Measurements from ENCODE around the gene SLC35B1. TPM values are rescaled to one million over a fixed set of nuclear protein-coding genes. Genes with fewer than 3 reads are reported as not detected.

SLC35B1 gene
- total and polyA plus RNA-seq, 2 of the 4 experiments (the other 2 are of a cell fraction), result 66.4 to 86.2 TPM

GRCh38 chr17:49741692-49742076 is 33.9 kb upstream of the SLC35B1 start:
- WGBS, 2 experiments (ENCODE audit: extremely low coverage in 2 of 2, insufficient read length in 1 of 2), result no CpG with 5 or more reads among the region's 3 CpGs
- no peaks in the 10 kb centered on the region for H3K36me3 ChIP-seq (ENCODE audit: control insufficient read depth, insufficient read depth, low read length)
- H2AFZ ChIP-seq (replicated peaks; ENCODE audit: low read length, poor library complexity), result no peak overlapping the region
- no peaks in the 10 kb centered on the region for H3K9me1 ChIP-seq (ENCODE audit: insufficient read depth, low read length)
- intact Hi-C loops (cut with micrococcal nuclease), result no loop called here
- no peak overlapping the region for H2BK5ac ChIP-seq (ENCODE audit: low read depth, low read length, poor library complexity, severe bottlenecking)
- H2BK15ac ChIP-seq (ENCODE audit: low read depth, low read length), result no peak overlapping the region
- H3K56ac ChIP-seq (ENCODE audit: extremely low read depth, insufficient read depth, low read length), result no peak overlapping the region
- no peak overlapping the region for H2AK9ac ChIP-seq (replicated peaks; ENCODE audit: low read depth, low read length, poor library complexity)
- no peak overlapping the region for H3K4ac ChIP-seq (ENCODE audit: low read depth, low read length)
- H4K20me1 ChIP-seq (ENCODE audit: insufficient read depth, low read length), result no peaks in the 10 kb centered on the region
- H3K4me1 ChIP-seq (ENCODE audit: control insufficient read depth, insufficient read depth, low read length), result peaks cover 4% of the 10 kb centered on the region
- no peak overlapping the region for H4K91ac ChIP-seq (ENCODE audit: insufficient read depth, low read depth, low read length)
- no peaks in the 10 kb centered on the region for H3K9me3 ChIP-seq (ENCODE audit: control insufficient read depth, insufficient read depth, low read length)
- H4K8ac ChIP-seq (ENCODE audit: low read depth in 2 of 2, low read length in 2 of 2), result no peak overlapping the region
- H2AK5ac ChIP-seq (ENCODE audit: low read depth, low read length), result no peak overlapping the region
- H4K5ac ChIP-seq (ENCODE audit: low read depth, low read length), result no peak overlapping the region
- no peak for ATAC-seq (ENCODE audit: low read depth)
- no peak overlapping the region for H3K14ac ChIP-seq (replicated peaks; ENCODE audit: low read depth, low read length)
- H3K79me1 ChIP-seq (ENCODE audit: low read depth in 1 of 2, low read length in 2 of 2), result no peaks in the 10 kb centered on the region
- ChIA-PET POLR2A (ENCODE audit: unreplicated experiment) (no interaction called here), CTCF (interaction anchor here (0.8 kb wide), 1 partner anchor 174 kb away, joined by 3 read pairs; no protein-coding TSS in a partner anchor)
- no TSS peak for BruUV-seq (replicated peaks)
- no peak overlapping the region for H2BK20ac ChIP-seq (ENCODE audit: low read depth, low read length)
- no peak overlapping the region for H2BK120ac ChIP-seq (ENCODE audit: low read depth, low read length)
- H3K9ac ChIP-seq (ENCODE audit: low read depth, low read length), result no peak overlapping the region
- H3K27me3 ChIP-seq (ENCODE audit: control insufficient read depth, insufficient read depth, low read length), result peaks cover 10% of the 10 kb centered on the region
- no peak overlapping the region for H3K27ac ChIP-seq (ENCODE audit: insufficient read depth, low read length)
- DNase-seq, result no peak
- H3K4me3 ChIP-seq (ENCODE audit: insufficient read depth, low read depth, low read length), result no peak overlapping the region
- TF ChIP-seq SMC3 (IDR thresholded peaks at IDR 0.05; ENCODE audit: low read depth, low read length) (no peak), CEBPB (IDR thresholded peaks at IDR 0.05; ENCODE audit: low read depth, low read length) (no peak), BHLHE40 (IDR thresholded peaks at IDR 0.05; ENCODE audit: low read depth, low read length) (no peak), USF2 (IDR thresholded peaks at IDR 0.05; ENCODE audit: low read depth, low read length) (no peak), POLR2A (IDR thresholded peaks at IDR 0.05; ENCODE audit: low read depth, low read length) (no peak), MXI1 (IDR thresholded peaks at IDR 0.05; ENCODE audit: borderline replicate concordance, low read depth, low read length) (no peak), CTCF (conservative IDR thresholded peaks at IDR 0.05; ENCODE audit: low read depth, low read length) (no peak), FOS (IDR thresholded peaks at IDR 0.05; ENCODE audit: low read depth, low read length) (no peak), MAFK (IDR thresholded peaks at IDR 0.05; ENCODE audit: low read depth, low read length) (no peak), RAD21 (IDR thresholded peaks at IDR 0.05; ENCODE audit: low read length) (no peak), RFX5 (IDR thresholded peaks at IDR 0.05; ENCODE audit: low read depth, low read length) (no peak), ELK1 (IDR thresholded peaks at IDR 0.05; ENCODE audit: borderline replicate concordance, low read depth, low read length) (no peak), CHD1 (IDR thresholded peaks at IDR 0.05; ENCODE audit: low read depth, low read length) (no peak), RCOR1 (IDR thresholded peaks at IDR 0.05; ENCODE audit: insufficient replicate concordance, low read length) (no peak), NFE2L2 (IDR thresholded peaks at IDR 0.05; ENCODE audit: low read depth, low read length) (no peak), MAZ (IDR thresholded peaks at IDR 0.05; ENCODE audit: borderline replicate concordance, low read depth, low read length) (no peak)
- dilution Hi-C loops (cut with HindIII; ENCODE audit: low sequenced_read_pairs, unreplicated experiment), result no loop called here
- H3K23ac ChIP-seq (ENCODE audit: low read depth, low read length), result no peak overlapping the region
- no peak overlapping the region for H3K18ac ChIP-seq (ENCODE audit: low read depth, low read length)
- no peak overlapping the region for H3K4me2 ChIP-seq (ENCODE audit: low read depth, low read length)
- in situ Hi-C loops (cut with MboI; ENCODE audit: low sequenced_read_pairs), result no loop called here
